Right atrium auricular region (tissue), 2 donors: ENCODE data around the gene SPP1. TPM values are rescaled to one million over a fixed set of nuclear protein-coding genes. Genes with fewer than 3 reads are reported as not detected.
A peak's percentile ranks its signal among the peaks of the same experiment; 100 is the strongest.
"Not testable (repeated sequence)": the region's sequence is repeated elsewhere in the genome, so short reads cannot be mapped to it uniquely, and the experiment has no call there.

ENCODE experiments used
- DNase-seq: peaks from one replicate; pipeline ENCODE4 v3.0.0-alpha.2; 2019; ENCODE audit warnings: low spot score
- H3K27ac ChIP-seq, 2 donors: fragments of 200-600 bp; sonication (generic); 1 replicate in 1 of 2; 2 replicates in 1 of 2; pipeline ENCODE4 v1.5.1; 2016 to 2019
- H3K27me3 ChIP-seq, 2 donors: fragments of 200-600 bp; sonication (generic); one replicate each; pipeline versions ENCODE4 v1.5.1 to v1.6.0; 2017 to 2019
- H3K36me3 ChIP-seq: fragments of 200-600 bp; sonication (generic); one replicate; pipeline ENCODE4 v1.5.1; 2016
- H3K4me1 ChIP-seq, 2 donors: fragments of 200-600 bp; sonication (generic); one replicate each; pipeline versions ENCODE4 v1.5.1 to v1.6.0; 2017 to 2019
- H3K4me3 ChIP-seq, 2 donors: fragments of 200-600 bp; sonication (generic); 1 replicate in 1 of 2; 2 replicates in 1 of 2; pipeline ENCODE4 v1.5.1; 2017 to 2019; ENCODE audit warnings: mild to moderate bottlenecking in 1 of 2, moderate library complexity in 1 of 2
- H3K9me3 ChIP-seq, 2 donors: fragments of 200-600 bp; sonication (generic); one replicate each; pipeline ENCODE4 v1.5.1; 2019
- total RNA-seq, 2 donors: library from RNA; depleted of rRNA; stranded (reverse); fragments of >200 nt; gene quantifications; one replicate each; pipeline ENCODE4 v1.1.0, GENCODE V29; 2016
- TF ChIP-seq, protein P1 (sequence below), 2 donors: fragments of 200-600 bp; sonication (generic); IDR thresholded peaks; one replicate each; pipeline ENCODE4 v1.5.1; 2019; ENCODE audit warnings: antibody characterized with exemption in 2 of 2

The SPP1 gene
- total RNA-seq, 2 donors from 2014 or later: 15.0 to 41.3 TPM

DNA sequence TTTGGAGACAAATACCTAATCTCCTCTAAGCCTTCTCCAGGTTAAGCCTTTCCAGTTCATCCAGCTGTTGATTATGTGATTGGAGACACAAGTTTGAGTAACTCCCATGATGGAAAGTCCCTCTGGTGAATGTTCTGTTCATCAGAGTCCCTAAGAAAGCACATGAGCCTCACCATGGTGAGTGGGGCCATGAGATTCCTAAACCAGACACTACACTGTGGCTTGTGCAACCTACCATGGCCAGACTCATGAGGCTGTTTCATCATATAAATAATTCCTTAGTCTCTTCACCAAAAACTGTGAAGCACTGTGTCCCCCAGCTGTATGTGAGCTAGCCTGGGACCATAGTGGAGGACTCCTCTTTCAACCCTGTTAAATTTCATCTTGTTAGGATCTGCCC, 46.3 kb downstream of the SPP1 start:
- no peaks in the 10 kb centered on the region for H3K27me3 ChIP-seq
- peak overlapping the region in 1 of 2 donors; percentile 0 for H3K27ac ChIP-seq
- H3K4me3 ChIP-seq: no peak overlapping the region
- H3K4me1 ChIP-seq: peaks cover 0 to 26% of the 10 kb centered on the region in 2 donors
- no peak for DNase-seq
- peaks cover 25% of the 10 kb centered on the region for H3K36me3 ChIP-seq
- TF ChIP-seq, protein P1, sequence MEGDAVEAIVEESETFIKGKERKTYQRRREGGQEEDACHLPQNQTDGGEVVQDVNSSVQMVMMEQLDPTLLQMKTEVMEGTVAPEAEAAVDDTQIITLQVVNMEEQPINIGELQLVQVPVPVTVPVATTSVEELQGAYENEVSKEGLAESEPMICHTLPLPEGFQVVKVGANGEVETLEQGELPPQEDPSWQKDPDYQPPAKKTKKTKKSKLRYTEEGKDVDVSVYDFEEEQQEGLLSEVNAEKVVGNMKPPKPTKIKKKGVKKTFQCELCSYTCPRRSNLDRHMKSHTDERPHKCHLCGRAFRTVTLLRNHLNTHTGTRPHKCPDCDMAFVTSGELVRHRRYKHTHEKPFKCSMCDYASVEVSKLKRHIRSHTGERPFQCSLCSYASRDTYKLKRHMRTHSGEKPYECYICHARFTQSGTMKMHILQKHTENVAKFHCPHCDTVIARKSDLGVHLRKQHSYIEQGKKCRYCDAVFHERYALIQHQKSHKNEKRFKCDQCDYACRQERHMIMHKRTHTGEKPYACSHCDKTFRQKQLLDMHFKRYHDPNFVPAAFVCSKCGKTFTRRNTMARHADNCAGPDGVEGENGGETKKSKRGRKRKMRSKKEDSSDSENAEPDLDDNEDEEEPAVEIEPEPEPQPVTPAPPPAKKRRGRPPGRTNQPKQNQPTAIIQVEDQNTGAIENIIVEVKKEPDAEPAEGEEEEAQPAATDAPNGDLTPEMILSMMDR (IDR thresholded peaks at IDR 0.05): no peak
- H3K9me3 ChIP-seq: peaks cover 0 to 8% of the 10 kb centered on the region in 2 donors

- Histone ChIP-seq H3K4me3 (no peak overlapping the region), H3K27me3 (no peaks in the 10 kb centered on the region), H3K36me3 (peaks cover 28% of the 10 kb centered on the region), H3K9me3 (peaks cover 0 to 8% of the 10 kb centered on the region in 2 donors), H3K4me1 (peaks cover 0 to 24% of the 10 kb centered on the region in 2 donors), H3K27ac (no peak overlapping the region)
- TF ChIP-seq, protein P1 (IDR thresholded peaks at IDR 0.05): no peak
- DNase-seq: no peak
Observed at GRCh38 chr4:88022289-88022688, 46.8 kb downstream of the SPP1 start.

DNA sequence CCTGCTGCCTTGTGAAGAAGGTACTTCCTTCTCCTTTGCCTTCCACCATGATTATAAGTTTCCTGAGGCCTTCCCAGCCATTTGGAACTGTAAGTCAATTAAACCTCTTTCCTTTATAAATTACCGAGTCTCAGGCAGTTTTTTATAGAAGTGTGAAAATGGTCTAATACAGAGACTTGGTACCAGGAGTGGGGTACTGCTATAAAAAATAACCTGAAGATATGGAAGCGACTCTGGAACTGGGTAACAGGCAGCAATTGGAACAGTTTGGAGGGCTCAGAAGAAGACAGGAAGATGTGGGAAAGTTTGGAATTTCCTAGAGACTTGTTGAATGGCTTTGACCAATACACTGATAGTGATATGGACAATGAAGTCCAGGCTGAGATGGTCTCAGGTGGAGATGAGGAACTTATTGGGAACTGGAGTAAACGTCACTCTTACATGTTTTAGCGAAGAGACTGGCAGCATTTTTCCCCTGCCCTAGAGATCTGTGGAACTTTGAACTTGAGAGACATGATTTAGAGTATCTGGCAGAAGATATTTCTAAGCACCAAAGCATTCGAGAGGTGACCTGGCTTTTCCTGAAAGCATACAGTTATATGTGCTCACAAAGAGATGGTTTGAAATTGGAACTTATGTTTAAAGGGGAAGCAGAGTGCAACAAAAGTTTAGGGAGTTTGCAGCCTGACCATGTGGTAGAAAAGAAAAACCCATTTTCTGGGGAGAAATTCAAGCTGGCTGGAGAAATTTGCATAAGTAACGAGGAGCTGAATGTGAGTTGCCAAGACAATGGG, 50.6 kb downstream of the SPP1 start:
- not testable (repeated sequence) for DNase-seq, H3K4me3 ChIP-seq, H3K27ac ChIP-seq, H3K9me3 ChIP-seq, H3K27me3 ChIP-seq
- peaks cover 26% of the 10 kb centered on the region for H3K36me3 ChIP-seq
- H3K4me1 ChIP-seq: peaks cover 0 to 11% of the 10 kb centered on the region in 2 donors

GRCh38 chr4:88027611-88028608, 52.4 kb downstream of the SPP1 start:
- peaks cover 0 to 8% of the 10 kb centered on the region in 2 donors for H3K9me3 ChIP-seq
- H3K27ac ChIP-seq: peak overlapping the region in 1 of 2 donors; percentile 12
- peaks cover 0 to 11% of the 10 kb centered on the region in 2 donors for H3K4me1 ChIP-seq
- H3K4me3 ChIP-seq: no peak overlapping the region
- H3K27me3 ChIP-seq: no peaks in the 10 kb centered on the region
- TF ChIP-seq, protein P1 (IDR thresholded peaks at IDR 0.05): no peak
- no peak for DNase-seq
- H3K36me3 ChIP-seq: peaks cover 34% of the 10 kb centered on the region

- peaks cover 0 to 11% of the 10 kb centered on the region in 2 donors for H3K4me1 ChIP-seq
- H3K27ac ChIP-seq: no peak overlapping the region
- no peak for DNase-seq
- no peak overlapping the region for H3K4me3 ChIP-seq
- peaks cover 0 to 8% of the 10 kb centered on the region in 2 donors for H3K9me3 ChIP-seq
- TF ChIP-seq, protein P1 (IDR thresholded peaks at IDR 0.05): no peak
- H3K27me3 ChIP-seq: no peaks in the 10 kb centered on the region
- peaks cover 34% of the 10 kb centered on the region for H3K36me3 ChIP-seq
Observed at GRCh38 chr4:88028946-88029345, 53.4 kb downstream of the SPP1 start.

- peaks cover 0 to 8% of the 10 kb centered on the region in 2 donors for H3K9me3 ChIP-seq
- H3K36me3 ChIP-seq: peaks cover 34% of the 10 kb centered on the region
- TF ChIP-seq, protein P1 (IDR thresholded peaks at IDR 0.05): no peak
- peaks cover 0 to 11% of the 10 kb centered on the region in 2 donors for H3K4me1 ChIP-seq
- no peak for DNase-seq
- H3K27me3 ChIP-seq: no peaks in the 10 kb centered on the region
- no peak overlapping the region for H3K4me3 ChIP-seq
- H3K27ac ChIP-seq: no peak overlapping the region
Observed at GRCh38 chr4:88029556-88029955, 54.0 kb downstream of the SPP1 start.
